SKM-1 treated with dmso at 0.1 percent for 144 hours (cell line): ENCODE measurements around the gene MALT1.
A peak's percentile ranks its signal among the peaks of the same experiment; 100 is the strongest.
"Not testable (repeated sequence)": the region's sequence is repeated elsewhere in the genome, so short reads cannot be mapped to it uniquely, and the experiment has no call there.

Source experiments
- DNase-seq: peaks from one replicate; lab custom pipeline; 2025; ENCODE audit not compliant: unreplicated experiment; lab: John Stamatoyannopoulos, UW

MALT1 gene

GRCh38 chr18:58770601-58771000 is 99.3 kb downstream of the MALT1 start:
- DNase-seq: no peak

GRCh38 chr18:58772161-58772560 is 100.9 kb downstream of the MALT1 start:
- DNase-seq: no peak

DNA sequence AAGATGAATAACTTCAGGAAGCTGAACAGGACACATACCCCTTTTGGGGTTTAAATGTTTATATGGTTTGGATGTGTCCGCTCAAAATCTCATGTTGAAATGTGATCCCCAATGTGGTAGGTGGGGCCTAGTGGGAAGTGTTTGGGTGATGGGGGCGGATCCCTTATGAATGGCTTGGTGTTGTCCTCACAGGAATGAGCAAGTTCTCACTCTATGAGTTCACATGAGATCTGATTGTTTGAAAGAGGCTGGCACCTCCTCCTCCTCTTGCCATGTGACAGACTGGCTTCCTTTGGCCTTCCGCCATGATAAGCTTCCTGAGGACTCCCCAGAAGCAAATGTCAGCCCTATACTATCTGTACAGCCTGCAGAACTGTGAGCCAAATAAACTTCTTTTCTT is 104.8 kb downstream of the MALT1 start:
- DNase-seq: no peak

GRCh38 chr18:58776541-58776940 is 105.3 kb downstream of the MALT1 start:
- not testable (repeated sequence) for DNase-seq

- DNase-seq: no peak
Measured at GRCh38 chr18:58777471-58777870, 106.2 kb downstream of the MALT1 start.

GRCh38 chr18:58779529-58779928 is 108.3 kb downstream of the MALT1 start:
- DNase-seq: no peak

DNA sequence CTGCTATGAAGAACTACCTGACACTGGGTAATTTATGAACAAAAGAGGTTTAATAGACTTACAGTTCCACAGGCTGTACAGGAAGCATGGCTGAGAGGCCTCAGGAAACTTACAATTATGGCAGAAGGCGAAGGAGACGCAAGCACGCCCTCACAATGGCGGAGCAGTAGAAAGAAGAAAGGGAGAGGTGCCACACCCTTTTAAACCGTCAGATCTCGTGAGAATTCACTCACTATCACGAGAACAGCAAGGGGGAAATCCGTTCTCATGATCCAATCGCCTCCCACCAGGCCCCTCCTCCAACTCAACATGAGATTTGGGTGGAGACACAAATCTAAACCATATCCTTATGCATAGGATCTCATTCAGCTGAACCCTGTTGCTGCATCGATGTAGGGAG is 108.8 kb downstream of the MALT1 start:
- no peak for DNase-seq

DNA sequence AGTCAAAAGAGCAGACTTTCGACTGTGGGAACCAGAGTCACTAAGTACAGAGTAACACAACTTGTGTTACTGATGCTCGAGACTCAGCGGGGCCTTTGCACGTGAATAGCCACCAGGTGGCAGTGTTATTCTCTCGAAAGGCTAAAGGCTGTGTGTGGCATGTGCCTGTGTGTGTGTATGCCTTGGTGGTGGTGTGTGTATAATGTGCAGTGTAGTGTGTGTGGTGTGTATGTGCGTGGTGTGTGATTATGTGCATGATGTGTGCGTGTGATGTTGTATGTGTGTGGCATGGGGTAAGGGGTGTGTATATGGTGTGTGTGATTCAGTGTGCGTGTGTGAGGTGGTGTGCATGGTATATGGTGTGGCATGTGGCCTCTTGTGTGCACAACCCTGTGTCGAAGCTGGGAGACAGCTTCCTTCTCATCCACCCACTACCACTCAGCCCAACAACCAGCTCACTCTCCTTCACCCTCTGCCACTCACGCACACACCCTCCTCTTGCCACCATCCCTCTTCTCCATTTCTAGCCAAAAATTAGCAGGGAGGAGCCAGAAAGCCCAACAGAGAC is 110.4 kb downstream of the MALT1 start:
- peak; percentile 64 for DNase-seq

GRCh38 chr18:58784601-58785137 is 113.4 kb downstream of the MALT1 start:
- no peak for DNase-seq

DNA sequence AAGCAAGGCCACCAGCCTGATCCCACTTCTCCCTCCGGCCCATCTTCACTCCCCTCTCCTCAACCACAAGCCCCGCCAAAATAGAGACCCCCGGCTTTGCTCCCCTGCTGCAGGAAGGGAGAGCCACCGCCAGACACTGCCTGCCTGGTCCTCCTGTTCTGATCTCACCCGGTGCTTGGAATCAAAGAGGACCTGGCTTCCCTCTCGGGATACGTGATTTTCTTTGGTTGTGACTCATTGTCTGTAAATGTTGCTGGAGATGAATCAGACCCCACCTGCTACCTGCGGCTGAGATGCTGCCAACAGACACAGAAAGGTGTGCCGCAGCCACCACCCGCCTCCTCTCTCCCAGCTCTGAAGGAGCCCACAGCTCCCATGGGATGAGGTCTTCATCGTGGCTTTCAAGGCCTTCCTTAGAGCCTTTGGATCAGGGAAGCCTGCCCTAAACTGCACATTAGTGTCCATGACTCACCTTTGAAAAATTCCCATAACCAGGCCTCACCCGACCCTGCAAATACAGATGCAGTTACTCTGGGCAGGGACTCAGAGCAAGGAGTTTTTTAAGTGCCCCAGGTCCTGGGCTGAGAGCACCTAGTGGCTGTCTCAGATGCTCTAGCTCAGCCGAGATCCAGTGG is 114.0 kb downstream of the MALT1 start:
- no peak for DNase-seq

DNA sequence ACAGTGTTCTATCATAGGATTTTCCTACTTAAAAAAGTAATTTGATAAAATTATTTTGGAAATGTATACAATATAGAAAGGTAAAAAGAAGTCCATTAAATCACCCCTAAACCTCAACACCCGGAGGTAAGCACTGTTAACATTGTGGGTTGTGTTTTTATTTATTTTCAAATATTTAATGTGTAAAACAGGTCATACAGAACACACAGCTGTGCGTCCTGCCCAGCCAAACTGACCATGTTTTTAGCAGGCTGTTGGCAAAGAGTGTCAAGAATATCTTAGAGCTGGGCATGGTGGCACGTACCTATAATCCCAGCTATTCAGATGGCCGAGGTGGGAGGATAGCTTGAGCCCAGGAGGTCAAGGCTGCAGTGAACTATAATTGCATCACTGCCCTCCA is 114.6 kb downstream of the MALT1 start:
- DNase-seq: no peak

GRCh38 chr18:58787536-58788149 is 116.4 kb downstream of the MALT1 start:
- DNase-seq: no peak

DNA sequence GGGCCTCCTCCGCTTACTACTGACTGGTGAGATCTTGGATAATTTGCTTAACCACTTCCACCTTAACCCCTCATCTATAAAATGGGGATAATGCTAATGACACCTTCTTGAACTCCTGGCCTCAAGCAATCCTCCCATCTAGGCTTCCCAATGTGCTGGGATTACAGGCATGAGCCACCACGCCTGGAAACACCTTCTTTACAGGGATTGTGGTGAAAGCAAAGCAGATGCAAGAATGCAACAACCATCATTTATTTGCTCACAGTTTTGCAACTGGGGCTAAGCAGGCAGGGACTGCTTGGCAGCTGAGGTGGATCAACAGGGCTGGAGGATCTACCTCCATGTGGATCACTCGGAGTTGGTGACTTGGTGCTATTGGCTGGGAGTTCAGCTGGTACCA is 117.2 kb downstream of the MALT1 start:
- DNase-seq: no peak

- no peak for DNase-seq
Measured at GRCh38 chr18:58788971-58789875, 118.0 kb downstream of the MALT1 start.

DNA sequence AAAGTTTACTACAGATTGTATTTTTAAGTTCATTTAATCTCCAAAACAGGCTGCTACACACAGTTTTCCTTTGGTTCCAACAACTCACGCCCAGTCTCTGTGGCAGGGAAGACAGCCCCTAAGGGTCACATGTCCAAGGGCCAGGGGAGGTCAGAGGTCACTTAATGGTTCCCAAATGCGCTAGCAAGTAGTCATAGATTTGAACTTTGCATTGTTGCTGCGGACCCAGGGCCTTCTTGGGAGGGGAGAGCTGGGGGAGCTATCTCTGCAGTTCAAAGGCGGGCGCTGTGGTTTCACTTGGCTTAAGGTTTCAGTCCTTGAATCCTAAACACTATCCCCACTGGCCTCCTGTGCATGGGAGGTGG is 118.6 kb downstream of the MALT1 start:
- no peak for DNase-seq

DNA sequence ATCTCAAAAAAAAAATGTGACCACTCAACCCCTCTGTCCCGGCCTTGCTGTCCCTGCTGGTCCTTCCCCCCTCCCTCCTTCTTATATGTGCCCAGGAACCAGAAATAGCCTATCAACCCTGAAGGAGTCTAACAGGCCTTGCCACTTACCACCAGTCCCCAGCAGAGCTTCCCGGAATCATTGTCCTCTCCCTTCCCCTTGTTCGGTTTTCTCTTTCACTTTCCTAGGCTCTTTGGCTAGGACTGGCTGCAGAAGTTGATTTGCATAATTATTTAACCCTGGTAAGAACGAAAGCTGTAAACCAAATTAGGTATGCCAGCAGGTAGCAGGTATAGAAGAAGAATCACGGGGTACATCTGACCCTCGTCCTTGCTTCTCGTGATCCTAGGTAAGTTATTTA is 120.8 kb downstream of the MALT1 start:
- DNase-seq: no peak

- DNase-seq: no peak
Measured at GRCh38 chr18:58793361-58793760, 122.1 kb downstream of the MALT1 start.

- DNase-seq: no peak
Measured at GRCh38 chr18:58796220-58796619, 125.0 kb downstream of the MALT1 start.

GRCh38 chr18:58800582-58800981 is 129.3 kb downstream of the MALT1 start:
- peak; percentile 6 for DNase-seq

DNA sequence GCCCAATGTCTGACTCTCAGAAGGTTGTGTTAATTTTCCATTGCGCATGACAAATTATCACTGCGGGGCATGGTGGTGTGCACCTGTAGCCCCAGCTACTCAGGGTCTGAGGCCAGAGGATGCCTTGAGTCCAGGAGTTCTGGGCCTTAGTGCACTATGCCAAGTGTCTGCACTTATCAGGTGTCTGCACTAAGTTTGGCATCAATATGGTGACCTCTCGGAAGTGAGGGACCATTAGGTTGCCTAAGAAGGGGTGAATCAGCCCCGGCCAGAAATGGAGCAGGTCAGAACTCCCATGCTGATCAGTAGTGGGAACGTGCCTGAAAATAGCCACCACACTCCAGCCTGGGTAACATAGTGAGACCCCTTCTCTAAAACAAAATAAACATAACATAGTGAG is 131.7 kb downstream of the MALT1 start:
- DNase-seq: no peak

- DNase-seq: no peak
Measured at GRCh38 chr18:58803978-58804377, 132.7 kb downstream of the MALT1 start.
